Subcutaneous abdominal adipose tissue (tissue), 5 donors: ENCODE results near the gene COPG2.
A peak's percentile ranks its signal among the peaks of the same experiment; 100 is the strongest.

ENCODE experiments used
- H3K27ac ChIP-seq: one replicate; pipeline ENCODE4 v1.7.0; 2013; ENCODE audit warnings: low read depth, mild to moderate bottlenecking, inconsistent platforms, low read length, moderate library complexity
- H3K27me3 ChIP-seq, 5 donors: one replicate each; pipeline ENCODE4 v1.7.0; 2013; ENCODE audit warnings: low read length in 5 of 5, inconsistent platforms in 1 of 5; ENCODE audit not compliant: control insufficient read depth in 5 of 5, insufficient read depth in 4 of 5
- H3K36me3 ChIP-seq, 5 donors: one replicate each; pipeline ENCODE4 v1.7.0; 2013; ENCODE audit warnings: low read length in 5 of 5; ENCODE audit not compliant: control insufficient read depth in 5 of 5, insufficient read depth in 5 of 5
- H3K4me1 ChIP-seq, 5 donors: one replicate each; pipeline ENCODE4 v1.7.0; 2013; ENCODE audit warnings: low read length in 5 of 5, mild to moderate bottlenecking in 3 of 5, moderate library complexity in 1 of 5; ENCODE audit not compliant: control insufficient read depth in 5 of 5, insufficient read depth in 5 of 5
- H3K4me3 ChIP-seq, 5 donors: one replicate each; pipeline ENCODE4 v1.7.0; 2013; ENCODE audit warnings: low read length in 5 of 5, low read depth in 1 of 5
- H3K9ac ChIP-seq, 5 donors: one replicate each; pipeline ENCODE4 v1.7.0; 2013; ENCODE audit warnings: low read length in 5 of 5, mild to moderate bottlenecking in 4 of 5, moderate library complexity in 3 of 5
- H3K9me3 ChIP-seq, 5 donors: one replicate each; pipeline ENCODE4 v1.7.0; 2013; ENCODE audit warnings: low read length in 5 of 5; ENCODE audit not compliant: control insufficient read depth in 5 of 5
- donor health status: healthy.
- donor health status: healthy.
- donor health status: healthy.
- donor health status: healthy.
- donor health status: healthy.

COPG2 gene

DNA sequence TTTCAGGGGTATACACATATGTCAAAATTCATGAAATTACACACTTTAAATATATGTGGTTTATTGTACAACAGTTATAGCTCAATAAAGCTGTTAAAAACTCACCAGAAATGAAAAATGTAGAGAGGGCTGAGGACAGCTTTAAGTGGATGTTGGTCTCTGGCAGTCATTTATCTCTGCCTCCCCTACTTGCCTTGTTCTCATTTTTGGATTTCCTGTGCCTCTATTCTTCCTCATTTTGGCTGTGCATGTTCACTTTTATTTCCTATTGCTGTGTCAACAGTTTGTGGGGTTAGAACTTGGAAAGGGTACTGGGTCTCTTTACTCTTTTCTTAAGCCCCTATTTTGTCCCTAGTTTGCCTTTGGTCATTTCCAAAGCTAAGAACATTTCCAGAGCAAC lies 195.3 kb downstream of the COPG2 start:
- Histone ChIP-seq H3K9ac (no peak overlapping the region), H3K9me3 (peaks cover 0 to 5% (median 0%) of the 10 kb centered on the region in 5 donors), H3K4me3 (no peak overlapping the region), H3K36me3 (no peaks in the 10 kb centered on the region), H3K27me3 (no peaks in the 10 kb centered on the region), H3K4me1 (peaks cover 0 to 6% (median 0%) of the 10 kb centered on the region in 5 donors), H3K27ac (no peak overlapping the region)

DNA sequence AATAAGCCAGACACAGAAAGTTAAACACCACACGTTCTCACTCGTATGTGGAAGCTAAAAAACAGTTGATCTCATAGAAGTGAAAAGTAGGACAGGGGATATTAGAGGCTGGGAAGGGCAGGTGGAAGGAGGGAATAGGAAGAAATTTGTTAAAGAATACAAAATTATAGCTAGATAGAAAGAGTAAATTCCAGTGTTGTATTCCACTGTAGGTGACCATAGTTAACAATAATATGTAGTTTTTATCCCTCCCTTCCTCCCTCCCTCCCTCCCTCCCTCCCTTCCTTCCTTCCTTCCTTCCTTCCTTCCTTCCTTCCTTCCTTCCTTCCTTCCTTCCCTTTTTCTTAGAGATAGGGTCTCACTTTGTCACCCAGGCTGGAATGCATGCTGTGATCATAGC lies 196.6 kb downstream of the COPG2 start:
- H3K9me3 ChIP-seq, result no peaks in the 10 kb centered on the region
- H3K36me3 ChIP-seq, result no peaks in the 10 kb centered on the region
- H3K4me1 ChIP-seq, result peaks cover 0 to 6% (median 0%) of the 10 kb centered on the region in 5 donors
- H3K27ac ChIP-seq, result no peak overlapping the region
- no peaks in the 10 kb centered on the region for H3K27me3 ChIP-seq
- H3K9ac ChIP-seq, result no peak overlapping the region
- no peak overlapping the region for H3K4me3 ChIP-seq

DNA sequence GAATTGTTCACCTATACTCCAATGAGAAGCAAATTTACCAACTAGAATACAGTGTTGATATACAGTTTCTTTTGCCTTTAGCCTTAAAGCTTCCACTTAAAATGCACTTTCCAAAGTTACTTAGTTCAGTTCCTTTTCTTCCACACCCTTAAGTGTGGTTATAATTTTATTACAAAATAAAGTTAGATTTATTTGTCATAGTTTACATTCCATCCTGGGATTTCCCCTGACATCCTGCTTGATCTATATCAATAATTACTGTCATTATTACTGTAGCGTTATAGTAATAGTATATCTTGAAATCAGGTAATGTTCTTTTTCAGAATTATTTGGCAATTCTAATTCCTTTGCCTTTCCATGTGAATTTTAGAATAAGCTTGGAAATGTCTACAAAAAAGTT lies 199.9 kb downstream of the COPG2 start:
- Histone ChIP-seq H3K27ac (no peak overlapping the region), H3K27me3 (no peaks in the 10 kb centered on the region), H3K4me1 (peaks cover 0 to 6% (median 0%) of the 10 kb centered on the region in 5 donors), H3K36me3 (no peaks in the 10 kb centered on the region), H3K9me3 (peaks cover 0 to 5% (median 0%) of the 10 kb centered on the region in 5 donors), H3K9ac (no peak overlapping the region), H3K4me3 (no peak overlapping the region)

DNA sequence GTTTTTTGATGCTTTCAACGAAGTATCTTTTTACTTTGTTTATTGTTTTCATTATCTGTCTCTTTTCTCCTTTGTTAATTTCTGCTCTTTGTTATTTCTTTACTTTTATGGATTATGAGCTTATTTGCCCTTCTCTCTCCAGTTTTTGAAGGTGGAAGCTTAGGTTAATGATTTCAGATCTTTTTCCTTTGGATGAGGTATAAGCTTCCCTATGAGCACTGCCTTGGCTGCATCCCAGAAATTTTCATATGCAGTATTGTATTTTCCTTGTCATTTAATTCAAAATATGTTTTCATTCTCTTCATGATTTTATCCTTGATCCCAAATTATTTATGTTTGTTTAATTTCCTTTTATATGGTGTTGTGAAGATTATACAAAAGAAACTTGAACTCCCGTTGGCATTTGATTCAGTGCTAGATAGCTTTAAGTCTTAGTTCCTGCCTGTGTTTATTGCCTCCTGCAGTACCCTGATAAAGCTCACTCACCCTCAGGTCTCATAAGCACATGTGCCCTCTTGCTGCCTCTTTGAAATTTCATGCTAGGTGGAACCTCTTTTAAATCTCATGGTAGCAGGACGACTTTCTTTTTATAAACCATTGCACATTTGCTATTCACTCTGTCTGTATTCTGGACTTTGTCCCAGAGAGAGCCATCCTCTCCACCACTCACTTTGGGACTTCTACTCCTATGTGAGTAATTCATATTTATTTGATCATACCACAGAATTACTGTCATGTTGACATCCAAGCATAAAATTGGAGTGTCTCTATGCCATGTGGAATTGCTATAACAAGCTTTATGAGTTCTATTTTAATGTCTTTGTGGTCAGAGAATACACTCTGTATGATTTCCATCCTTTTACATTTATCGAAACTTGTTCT lies 204.8 kb downstream of the COPG2 start:
- Histone ChIP-seq H3K4me3 (no peak overlapping the region), H3K36me3 (no peaks in the 10 kb centered on the region), H3K4me1 (no peaks in the 10 kb centered on the region), H3K27me3 (no peaks in the 10 kb centered on the region), H3K27ac (no peak overlapping the region), H3K9ac (no peak overlapping the region), H3K9me3 (peaks cover 3 to 16% (median 7%) of the 10 kb centered on the region in 5 donors)

GRCh38 chr7:130461272-130461671 lies 207.3 kb downstream of the COPG2 start:
- no peak overlapping the region for H3K27ac ChIP-seq

GRCh38 chr7:130458257-130458656 lies 210.3 kb downstream of the COPG2 start:
- H3K4me3 ChIP-seq, result peak overlapping the region in 1 of 5 donors; percentile 11

More at GRCh38 chr7:130461272-130461671, 207.3 kb downstream of the COPG2 start:
- Histone ChIP-seq H3K9ac (no peak overlapping the region), H3K4me1 (no peaks in the 10 kb centered on the region), H3K9me3 (peaks cover 3 to 18% (median 8%) of the 10 kb centered on the region in 5 donors), H3K4me3 (no peak overlapping the region), H3K27me3 (no peaks in the 10 kb centered on the region), H3K36me3 (no peaks in the 10 kb centered on the region)

More at GRCh38 chr7:130458257-130458656, 210.3 kb downstream of the COPG2 start:
- Histone ChIP-seq H3K36me3 (no peaks in the 10 kb centered on the region), H3K27me3 (no peaks in the 10 kb centered on the region), H3K27ac (no peak overlapping the region), H3K4me1 (peaks cover 0 to 1% (median 0%) of the 10 kb centered on the region in 5 donors), H3K9me3 (peaks cover 3 to 18% (median 8%) of the 10 kb centered on the region in 5 donors), H3K9ac (no peak overlapping the region)
